Liver (tissue), 3 donors: ENCODE data around the gene IQSEC1.

ENCODE experiments used
- CTCF ChIP-seq: fragments of 150-350 bp; IDR thresholded peaks from 2 replicates; pipeline ENCODE4 v1.5.1; 2017; ENCODE audit warnings: improper control_type of control experiment, low read depth, low read length; ENCODE audit not compliant: missing input control
- RAD21 ChIP-seq, 2 donors: IDR thresholded peaks; 2 replicates each; pipeline ENCODE4 v1.6.1; 2016; ENCODE audit warnings: antibody characterized with exemption in 2 of 2, mild to moderate bottlenecking in 2 of 2
- donor health status: healthy.
- donor health status: healthy.

GRCh38 chr3:13066236-13066635 is 7.0 kb downstream of the IQSEC1 start:
- TF ChIP-seq CTCF (no peak), RAD21 (IDR thresholded peaks at IDR 0.05) (no peak)
